DND-41 (cell line): Measurements from ENCODE around the gene BORCS5.

Experiments used
- EZH2 ChIP-seq: IDR thresholded peaks from 3 replicates; pipeline ENCODE4 v1.6.1; 2012; ENCODE audit warnings: borderline replicate concordance, low read depth, mild to moderate bottlenecking, moderate library complexity, low read length, inconsistent platforms; ENCODE audit not compliant: severe bottlenecking
- TF ChIP-seq, protein P1 (sequence below): IDR thresholded peaks from 2 replicates; pipeline ENCODE4 v1.5.1; 2012; ENCODE audit warnings: borderline replicate concordance, low read length, moderate library complexity, mild to moderate bottlenecking; ENCODE audit not compliant: poor library complexity, severe bottlenecking; ENCODE audit errors: extremely low read depth

DNA sequence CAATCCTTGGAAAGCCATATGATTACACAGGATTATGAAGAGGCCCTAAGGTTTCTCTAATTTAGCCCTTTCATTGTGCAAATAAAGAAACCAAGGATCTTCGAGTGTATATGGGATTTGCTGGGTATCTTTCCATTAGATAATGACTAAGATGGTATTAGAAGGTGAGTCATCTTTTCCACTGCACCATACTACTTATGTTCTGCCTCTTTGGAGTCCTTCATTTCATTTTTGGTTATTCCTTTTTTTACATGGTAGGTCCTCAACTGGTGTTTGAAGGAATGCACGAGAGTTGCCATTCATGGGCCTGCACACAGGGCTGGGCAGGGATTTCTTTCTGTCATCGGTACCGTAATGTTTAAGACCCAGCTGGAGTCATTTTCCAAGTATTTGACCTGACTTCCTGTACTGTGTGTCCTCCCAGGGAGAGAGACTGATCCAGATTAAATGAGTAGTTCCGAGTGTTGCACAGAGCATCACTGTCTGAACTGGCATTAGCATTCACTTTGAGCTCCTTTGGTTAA is 85.7 kb downstream of the BORCS5 start:
- TF ChIP-seq EZH2: no peak
- TF ChIP-seq, protein P1, sequence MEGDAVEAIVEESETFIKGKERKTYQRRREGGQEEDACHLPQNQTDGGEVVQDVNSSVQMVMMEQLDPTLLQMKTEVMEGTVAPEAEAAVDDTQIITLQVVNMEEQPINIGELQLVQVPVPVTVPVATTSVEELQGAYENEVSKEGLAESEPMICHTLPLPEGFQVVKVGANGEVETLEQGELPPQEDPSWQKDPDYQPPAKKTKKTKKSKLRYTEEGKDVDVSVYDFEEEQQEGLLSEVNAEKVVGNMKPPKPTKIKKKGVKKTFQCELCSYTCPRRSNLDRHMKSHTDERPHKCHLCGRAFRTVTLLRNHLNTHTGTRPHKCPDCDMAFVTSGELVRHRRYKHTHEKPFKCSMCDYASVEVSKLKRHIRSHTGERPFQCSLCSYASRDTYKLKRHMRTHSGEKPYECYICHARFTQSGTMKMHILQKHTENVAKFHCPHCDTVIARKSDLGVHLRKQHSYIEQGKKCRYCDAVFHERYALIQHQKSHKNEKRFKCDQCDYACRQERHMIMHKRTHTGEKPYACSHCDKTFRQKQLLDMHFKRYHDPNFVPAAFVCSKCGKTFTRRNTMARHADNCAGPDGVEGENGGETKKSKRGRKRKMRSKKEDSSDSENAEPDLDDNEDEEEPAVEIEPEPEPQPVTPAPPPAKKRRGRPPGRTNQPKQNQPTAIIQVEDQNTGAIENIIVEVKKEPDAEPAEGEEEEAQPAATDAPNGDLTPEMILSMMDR: no peak
